HG02588 (cell line): ENCODE measurements around the gene TSPAN16.
"Not testable (repeated sequence)": the region's sequence is repeated elsewhere in the genome, so short reads cannot be mapped to it uniquely, and the experiment has no call there.

ENCODE experiments used
- ATAC-seq: cut with Tn5 transposase; IDR thresholded peaks from one replicate; pipeline ENCODE4 v1.9.1; 2021; ENCODE audit warnings: mild to moderate bottlenecking, moderate library complexity; ENCODE audit not compliant: unreplicated experiment

The TSPAN16 gene

DNA sequence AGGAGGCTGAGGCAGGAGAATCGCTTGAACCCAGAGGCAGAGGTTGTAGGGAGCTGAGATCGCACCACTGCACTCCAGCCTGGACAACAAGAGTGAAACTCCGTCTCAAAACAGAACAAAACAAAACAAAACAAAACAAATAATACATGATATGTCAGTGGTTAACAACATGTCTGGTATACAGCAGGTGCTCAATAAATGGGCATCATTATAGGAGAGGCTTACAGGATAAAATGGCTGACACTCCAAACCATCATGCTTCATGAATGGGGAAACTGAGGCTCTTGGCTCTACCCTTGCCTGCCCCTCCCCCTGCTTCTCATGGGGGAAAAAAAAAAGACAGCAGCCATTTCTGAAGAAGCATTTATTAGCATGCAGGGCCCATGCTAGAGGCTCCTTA lies 46.5 kb downstream of the TSPAN16 start:
- ATAC-seq, result no peak

DNA sequence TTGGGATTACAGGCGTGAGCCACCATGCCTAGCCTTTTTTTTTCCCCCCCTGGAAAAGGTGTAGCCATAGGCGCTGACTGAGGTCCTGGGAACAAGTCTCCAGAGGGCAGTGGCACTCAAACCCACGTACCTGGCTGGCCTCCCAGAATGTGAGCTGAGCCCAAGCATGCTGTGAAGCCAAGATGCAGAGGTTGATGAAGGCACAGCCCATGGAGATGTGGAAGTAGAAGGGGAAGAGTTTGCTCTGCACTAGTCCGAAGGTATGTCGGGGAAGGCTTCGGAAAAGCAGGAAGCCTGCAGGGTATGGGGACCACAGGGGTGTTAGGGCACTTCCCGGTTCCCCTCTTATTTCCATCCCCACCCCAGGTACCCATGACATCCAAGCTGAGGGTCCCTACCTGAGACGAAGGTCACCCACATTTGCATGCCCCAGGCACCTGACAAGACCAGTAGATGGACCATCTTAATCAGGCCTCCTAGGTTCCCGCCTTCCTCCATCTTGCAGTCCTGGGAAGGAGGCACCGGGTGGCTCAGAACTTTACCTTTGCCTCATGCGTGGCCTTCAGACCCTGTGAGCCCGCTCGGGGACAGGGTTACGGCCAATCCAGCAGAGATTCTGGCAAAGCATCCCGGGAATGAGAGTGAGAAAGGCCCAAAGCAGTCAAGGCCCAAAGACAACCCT lies 49.3 kb downstream of the TSPAN16 start:
- ATAC-seq, result no peak

DNA sequence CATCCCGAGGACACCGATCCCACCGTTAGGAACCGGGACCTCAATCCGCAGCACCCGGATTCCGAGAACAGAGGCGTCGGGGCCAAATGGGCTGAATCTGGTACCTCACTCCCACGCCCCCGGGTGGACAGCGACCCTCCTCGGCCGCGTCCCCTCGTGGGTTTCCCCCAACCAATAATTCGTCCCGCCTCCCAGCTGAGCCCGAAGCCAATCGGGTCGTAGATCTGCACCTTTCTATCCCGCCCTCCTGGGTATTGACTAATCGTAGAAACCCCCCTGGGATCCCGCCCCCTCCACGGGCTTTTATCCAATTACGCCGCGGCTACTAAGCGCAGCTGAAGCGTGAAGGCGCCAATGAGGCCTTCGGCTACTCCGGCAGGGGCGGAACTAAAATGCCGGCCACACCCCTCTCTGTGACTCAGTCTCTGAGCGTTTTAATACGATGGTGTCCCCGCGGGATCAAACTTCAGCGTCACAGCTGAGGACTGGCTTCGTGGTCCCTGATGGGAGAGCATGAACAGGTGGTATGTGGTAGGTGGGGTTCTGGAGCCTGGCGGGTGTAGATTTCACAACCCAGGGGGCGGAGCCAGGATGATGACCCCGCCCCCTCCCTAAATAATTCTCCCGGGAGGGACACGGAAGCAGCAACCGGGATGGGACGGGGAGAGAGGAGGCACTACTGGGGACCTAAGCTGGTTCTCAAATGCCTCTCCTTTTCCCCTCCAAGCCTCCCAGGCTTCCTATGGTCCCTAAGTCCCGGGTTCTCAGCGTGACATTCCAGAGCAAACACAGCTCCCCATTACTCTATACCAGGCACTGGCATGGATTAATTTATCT lies 50.4 kb downstream of the TSPAN16 start, which contains the start of the genes CCDC159 and TMEM205:
Gene CCDC159, plus strand, starts transcription at position 416 of the 837 bp plus-strand sequence. Its CDS starts 88 bp downstream, at position 504.
Gene TMEM205, minus strand, starts transcription at position 165 of the 837 bp plus-strand sequence. CDS start 649 bp downstream, outside the sequence.
- peak; percentile 88 for ATAC-seq

DNA sequence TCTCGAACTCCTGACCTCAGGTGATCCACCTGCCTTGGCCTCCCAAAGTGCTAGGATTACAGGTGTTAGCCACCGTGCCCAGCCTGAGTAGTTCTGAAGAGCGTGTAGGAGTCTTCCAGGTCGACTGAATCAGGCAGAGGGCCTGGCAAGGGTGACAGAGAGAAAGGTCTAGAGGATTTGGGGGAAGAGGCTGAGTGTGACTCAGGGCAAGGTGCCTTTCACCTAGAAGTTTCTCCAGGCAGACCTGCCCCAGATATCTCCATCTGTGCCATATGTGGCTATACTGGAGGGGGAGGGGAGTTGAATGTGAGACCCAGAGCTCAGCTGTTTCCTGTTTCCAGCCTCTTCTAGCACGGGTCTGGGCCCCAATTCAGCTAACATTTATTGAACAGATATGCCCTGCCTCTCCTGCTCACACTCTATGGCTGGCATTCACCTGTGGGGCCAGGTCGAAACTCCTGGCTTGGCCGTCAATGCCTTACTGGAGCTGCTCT lies 51.6 kb downstream of the TSPAN16 start:
- ATAC-seq, result no peak

DNA sequence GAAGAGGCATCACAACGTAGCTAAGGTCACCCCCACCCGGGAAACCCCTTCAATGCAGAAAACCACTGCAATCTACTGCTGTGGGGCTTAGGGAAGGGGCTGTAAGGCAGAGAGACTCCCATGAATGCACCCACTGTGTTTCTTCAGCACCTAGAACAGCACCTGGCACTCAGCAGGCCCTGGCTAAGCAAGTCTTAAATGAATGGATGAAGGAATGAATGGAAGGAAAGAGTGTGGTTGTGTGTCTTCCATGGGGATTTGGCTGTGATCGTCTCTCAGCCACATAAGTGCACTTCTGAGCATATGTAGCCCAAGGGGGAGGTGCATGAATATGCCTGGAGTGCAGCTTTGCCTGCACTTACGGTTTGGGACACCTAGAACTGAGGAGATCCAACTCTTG lies 53.2 kb downstream of the TSPAN16 start:
- ATAC-seq, result no peak

DNA sequence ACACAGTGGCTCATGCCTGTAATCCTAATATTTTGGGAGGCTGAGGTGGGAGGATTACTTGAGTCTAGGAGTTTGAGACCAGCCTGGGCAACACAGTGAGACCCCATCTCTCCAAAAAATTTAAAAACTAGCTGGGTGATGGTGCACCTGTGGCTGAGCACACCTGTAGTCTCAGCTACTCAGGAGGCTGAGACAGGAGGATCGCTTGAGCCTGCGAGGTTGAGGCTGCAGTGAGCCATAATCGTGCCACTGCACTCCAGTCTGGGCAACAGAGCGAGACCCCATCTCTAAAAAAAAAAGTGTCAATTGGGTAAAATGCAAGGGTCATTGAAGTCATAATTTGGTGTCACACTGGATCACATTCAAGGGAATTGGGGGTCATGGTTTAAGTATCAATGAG lies 58.1 kb downstream of the TSPAN16 start:
- not testable (repeated sequence) for ATAC-seq

DNA sequence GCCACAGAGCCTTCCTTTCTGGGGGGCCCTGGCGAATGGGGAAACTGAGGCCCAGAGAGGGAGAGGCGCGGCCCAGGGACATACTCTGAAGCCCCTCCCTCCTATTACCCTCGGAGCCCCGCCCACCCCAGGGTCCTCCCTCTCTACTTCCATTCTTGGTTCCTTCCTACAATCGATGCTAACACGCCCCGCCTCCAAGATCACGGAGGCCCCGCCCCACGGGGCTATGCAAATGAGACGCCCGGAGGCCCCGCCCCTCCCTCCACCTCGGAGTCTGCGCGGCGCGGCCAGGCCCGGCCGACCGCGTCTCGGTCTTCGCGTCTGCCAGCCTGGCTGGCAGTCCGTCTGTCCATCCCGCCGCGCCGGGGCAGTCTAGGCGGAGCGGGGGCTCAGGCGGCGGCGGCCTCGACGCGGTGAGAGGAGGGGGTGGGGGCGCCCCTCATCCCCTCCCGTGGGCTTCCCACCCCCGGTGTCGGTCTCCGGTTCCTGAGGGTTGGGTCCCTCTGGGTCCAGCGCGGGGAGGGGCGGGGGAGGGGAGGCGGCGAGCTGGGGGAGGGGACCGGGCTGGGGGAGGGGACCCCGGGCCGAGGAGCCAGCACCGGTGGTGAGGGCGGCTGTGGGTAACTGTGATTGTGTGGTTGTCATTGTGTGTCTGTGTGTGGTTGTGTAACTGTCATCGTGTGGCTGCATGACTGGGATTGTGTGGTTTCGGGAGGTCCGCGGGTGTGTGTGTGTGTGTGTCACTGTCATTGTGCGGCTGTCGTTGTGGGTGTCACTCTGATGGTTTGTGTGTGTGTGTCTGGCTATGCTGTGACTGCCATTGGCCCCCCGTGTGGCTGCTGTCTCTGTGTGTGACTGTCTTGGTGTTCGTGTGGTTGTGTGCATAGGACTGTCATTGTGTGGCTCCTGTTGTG lies 59.5 kb downstream of the TSPAN16 start, which contains the start of gene PLPPR2:
Gene PLPPR2, plus strand, starts transcription at position 273 of the 914 bp plus-strand sequence. CDS start 2,242 bp downstream, outside the sequence.
- ATAC-seq, result peak; percentile 46

DNA sequence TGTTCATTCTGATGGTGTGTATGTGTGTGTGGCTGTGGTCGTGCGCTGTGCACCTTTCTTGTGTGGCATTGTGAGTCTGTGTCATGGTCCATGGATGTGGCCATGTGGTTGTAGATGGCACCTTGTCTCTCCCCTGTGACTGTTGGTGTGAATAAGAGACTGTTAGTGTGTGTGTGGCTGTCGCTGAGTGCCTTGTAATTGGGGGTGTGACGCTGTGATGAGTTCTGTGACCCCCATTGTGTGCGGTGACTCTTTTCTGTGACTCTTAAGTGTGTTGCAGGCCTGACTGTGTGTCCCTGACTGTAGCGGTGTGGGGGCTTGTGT lies 60.1 kb downstream of the TSPAN16 start:
- ATAC-seq, result no peak

DNA sequence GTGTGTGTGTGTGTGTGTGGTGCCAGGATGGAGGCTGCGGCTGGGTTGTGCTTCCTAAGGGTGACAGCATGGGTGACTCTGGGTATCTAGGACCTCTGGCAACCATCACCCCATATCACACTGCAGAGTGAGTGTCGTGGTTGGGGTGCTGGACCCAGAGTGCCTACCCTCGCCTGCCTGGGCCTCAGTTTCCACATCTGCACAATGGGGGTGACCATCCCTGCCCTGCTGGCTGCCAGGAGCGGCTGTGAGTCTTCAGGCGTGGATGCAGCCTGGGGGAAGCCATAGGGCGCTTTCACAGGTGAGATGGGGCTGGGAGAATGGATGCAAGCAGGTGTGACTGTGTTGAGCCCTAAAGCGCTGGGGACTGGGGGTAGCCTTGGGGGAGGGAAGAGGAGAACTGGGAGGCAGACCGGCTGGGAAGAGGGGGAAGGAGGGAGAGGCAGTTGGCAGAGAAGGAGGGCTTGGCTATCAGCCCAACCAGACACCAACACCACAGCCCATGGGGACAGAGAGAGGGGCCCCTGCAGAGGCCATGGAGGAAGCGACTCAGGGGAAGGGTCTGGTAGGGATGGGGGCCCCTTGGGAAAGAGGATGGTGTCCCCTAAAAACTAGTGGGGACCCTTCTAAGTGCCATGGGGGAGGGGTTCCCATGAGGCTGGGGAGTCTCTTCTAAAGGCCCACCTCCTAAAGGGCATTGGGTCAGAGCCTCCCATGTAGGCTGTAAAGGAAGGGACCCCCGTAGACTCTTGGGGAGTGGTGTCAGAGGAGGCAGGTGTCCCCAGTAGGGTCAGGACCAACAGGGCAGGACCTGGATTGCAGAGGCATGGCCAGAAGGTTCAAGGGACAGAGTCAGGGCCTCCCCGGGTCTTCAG lies 61.0 kb downstream of the TSPAN16 start:
- no peak for ATAC-seq

DNA sequence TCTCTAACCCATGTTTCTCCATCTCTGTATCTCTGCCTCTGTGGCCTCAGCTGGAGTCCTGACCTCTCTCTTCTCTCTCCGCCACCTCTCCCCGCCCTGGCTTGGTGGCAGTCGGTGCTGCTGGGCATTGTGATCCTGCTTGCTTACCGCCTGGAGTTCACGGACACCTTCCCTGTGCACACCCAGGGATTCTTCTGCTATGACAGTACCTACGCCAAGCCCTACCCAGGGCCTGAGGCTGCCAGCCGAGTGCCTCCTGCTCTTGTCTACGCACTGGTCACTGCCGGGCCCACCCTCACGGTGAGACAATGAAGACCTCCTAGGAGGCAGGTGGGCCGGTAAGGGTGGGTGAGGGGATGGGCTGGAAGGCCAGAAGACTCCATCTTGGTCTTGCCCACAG lies 63.5 kb downstream of the TSPAN16 start:
- ATAC-seq, result no peak

DNA sequence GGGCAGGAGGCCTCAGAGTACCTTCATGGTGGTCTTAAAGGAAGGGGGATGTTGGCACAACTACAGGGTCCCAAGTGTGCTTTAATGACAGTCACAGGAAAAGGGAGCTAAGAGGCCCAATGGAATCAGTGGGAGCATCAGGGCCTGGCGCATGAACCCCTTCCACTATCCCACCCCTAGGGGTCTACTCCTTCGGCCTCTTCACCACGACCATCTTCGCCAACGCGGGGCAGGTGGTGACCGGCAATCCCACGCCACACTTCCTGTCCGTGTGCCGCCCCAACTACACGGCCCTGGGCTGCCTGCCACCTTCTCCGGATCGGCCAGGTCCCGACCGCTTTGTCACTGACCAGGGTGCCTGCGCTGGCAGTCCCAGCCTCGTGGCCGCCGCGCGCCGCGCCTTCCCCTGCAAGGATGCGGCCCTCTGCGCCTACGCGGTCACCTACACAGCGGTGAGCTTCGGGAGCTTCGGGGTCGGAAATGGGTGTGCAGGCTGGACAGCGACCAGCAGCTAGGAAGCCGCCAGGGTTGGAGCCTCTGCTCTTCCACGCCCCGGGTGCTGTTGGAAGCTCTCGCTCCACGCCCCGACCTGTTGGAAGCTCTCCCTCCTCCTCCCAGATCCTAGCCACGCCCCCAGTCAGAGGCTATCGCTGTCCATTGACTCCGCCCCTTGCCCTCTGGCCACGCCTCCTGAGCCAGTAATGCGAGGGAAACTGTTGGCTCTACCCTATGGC lies 65.2 kb downstream of the TSPAN16 start:
- ATAC-seq, result no peak

DNA sequence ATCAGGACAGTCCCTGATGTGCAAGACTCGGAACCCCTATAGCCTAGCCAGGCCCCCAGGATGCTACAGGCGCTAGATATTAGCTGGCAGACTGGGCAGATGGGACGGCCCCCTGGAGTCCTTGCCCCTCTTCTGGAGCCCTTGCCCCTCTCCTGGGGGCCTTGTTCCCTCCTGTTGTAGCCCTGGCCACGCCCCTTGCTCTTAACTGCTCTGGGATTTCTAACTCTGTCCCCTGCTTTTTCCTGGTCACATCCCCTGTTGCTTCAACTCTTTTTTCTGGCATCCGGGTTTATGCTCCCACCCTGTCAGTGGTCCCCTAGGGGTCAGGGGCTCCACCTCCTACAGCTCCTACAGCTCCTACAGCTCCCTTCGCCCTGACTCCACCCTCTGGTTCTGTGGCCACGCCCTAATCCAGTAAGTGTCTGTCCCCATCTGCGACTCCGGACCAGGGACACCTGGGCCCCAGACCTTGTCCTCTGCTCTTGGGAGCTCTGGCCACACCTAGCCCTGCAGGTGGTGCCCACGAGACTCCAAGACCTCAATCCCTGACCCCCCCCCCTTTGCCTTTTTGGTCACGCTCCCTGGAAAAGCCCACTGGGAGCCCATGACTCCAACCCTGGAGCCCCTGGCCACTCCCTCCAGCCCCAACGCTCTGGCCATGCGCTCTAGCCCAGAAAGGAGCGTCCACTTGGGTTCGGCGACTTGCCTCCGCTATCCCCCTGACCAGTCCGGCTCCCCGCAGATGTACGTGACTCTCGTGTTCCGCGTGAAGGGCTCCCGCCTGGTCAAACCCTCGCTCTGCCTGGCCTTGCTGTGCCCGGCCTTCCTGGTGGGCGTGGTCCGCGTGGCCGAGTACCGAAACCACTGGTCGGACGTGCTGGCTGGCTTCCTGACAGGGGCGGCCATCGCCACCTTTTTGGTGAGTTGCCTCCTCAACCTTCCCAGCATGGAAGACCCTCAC lies 66.1 kb downstream of the TSPAN16 start:
- no peak for ATAC-seq

DNA sequence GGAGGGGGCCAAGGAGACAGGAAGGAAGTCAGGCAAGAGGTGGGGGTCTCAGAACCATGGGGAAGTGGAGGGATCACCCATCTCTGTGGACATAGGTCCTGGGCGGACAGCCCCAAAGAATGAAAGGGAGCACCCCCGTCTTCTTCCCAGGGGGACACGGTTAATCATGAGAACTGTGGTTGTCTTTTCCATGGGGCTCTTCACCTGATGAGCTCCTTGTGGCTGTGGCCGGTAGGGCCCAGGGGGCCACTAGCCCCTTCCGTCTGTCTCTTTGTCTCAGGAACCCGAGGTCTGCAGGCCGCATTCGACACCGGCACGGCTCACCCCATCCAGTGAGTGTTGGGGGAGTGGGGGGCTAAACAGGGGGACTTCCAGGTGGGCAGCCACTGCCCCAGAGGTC lies 67.9 kb downstream of the TSPAN16 start:
- ATAC-seq, result no peak

DNA sequence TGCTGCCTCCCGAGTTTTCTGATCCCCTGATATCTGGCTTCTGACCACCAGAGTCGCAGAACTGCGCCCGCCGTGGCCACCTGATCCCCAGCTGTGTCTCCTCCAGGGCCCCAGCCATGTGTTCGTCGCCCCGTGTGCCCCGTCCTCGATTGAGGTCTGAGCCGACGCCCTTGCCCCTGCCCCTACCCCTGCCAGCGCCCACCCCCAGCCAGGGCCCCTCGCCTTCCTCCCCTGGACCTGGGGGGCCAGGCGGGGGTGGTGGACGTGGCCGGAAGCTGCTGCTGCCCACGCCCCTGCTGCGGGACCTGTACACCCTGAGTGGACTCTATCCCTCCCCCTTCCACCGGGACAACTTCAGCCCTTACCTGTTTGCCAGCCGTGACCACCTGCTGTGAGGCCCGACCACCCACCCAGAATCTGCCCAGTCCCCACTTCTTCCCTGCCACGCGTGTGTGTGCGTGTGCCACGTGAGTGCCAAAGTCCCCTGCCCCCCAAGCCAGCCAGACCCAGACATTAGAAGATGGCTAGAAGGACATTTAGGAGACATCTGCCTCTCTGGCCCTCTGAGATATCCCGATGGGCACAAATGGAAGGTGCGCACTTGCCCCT lies 68.4 kb downstream of the TSPAN16 start:
- ATAC-seq, result no peak

DNA sequence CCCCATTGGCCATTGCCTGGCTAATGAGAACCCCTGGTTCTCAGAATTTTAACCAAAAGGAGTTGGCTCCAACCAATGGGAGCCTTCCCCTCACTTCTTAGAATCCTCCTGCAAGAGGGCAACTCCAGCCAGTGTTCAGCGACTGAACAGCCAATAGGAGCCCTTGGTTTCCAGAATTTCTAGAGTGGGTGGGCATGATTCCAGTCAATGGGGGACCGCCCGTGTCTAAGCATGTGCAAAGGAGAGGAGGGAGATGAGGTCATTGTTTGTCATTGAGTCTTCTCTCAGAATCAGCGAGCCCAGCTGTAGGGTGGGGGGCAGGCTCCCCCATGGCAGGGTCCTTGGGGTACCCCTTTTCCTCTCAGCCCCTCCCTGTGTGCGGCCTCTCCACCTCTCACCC lies 69.0 kb downstream of the TSPAN16 start:
- no peak for ATAC-seq
